Endothelial cell of umbilical vein (primary cell): ENCODE measurements around the gene CDK10. TPM values are rescaled to one million over a fixed set of nuclear protein-coding genes. Genes with fewer than 3 reads are reported as not detected.

Source experiments
- BruUV-seq: library from RNA; stranded (reverse); fragments of 400-500 nt; replicated peaks from 2 replicates; lab custom pipeline; 2021; lab: Mats Ljungman, UMichigan
- CTCF ChIA-PET: fragments of 300-600, 350-600 bp; sonication (Branson Sonifier 250); formaldehyde crosslinking; loops from one replicate; lab custom pipeline; 2021; ENCODE audit warnings: antibody characterized with exemption, inconsistent platforms; lab: Charles Lee
- POLR2A ChIA-PET: fragments of 300-600, 350-600 bp; sonication (Branson Sonifier 250); formaldehyde crosslinking; loops from one replicate; lab custom pipeline; 2021; ENCODE audit warnings: antibody characterized with exemption, inconsistent platforms; lab: Charles Lee
- DNase-seq: peaks from one replicate; pipeline ENCODE4 v3.0.0-alpha.2; 2011; ENCODE audit warnings: low read depth, low spot score
- FAIRE-seq: peaks from 2 replicates; lab custom pipeline; 2011; peaks lifted over from hg19 to GRCh38; lab: Jason Lieb, UNC
- H2AFZ ChIP-seq: 2 replicates; pipeline ENCODE4 v1.6.0; 2012; ENCODE audit warnings: low read depth, low read length, control low read depth, inconsistent platforms
- H3K27ac ChIP-seq: 2 replicates; pipeline ENCODE4 v1.5.1; 2011; ENCODE audit warnings: low read depth, mild to moderate bottlenecking, control low read depth, low read length, moderate library complexity; ENCODE audit not compliant: insufficient read depth
- H3K27me3 ChIP-seq, 2 experiments: 2 replicates each; pipeline versions ENCODE4 v1.6.0 to v1.6.1; 2011; ENCODE audit warnings: low read length in 2 of 2, mixed read lengths in 1 of 2; ENCODE audit not compliant: control insufficient read depth in 2 of 2, insufficient read depth in 2 of 2
- H3K36me3 ChIP-seq, 2 experiments: 2 replicates in 1 of 2; 3 replicates in 1 of 2; pipeline ENCODE4 v1.5.1; 2011; ENCODE audit warnings: low read length in 2 of 2, mild to moderate bottlenecking in 1 of 2, moderate library complexity in 1 of 2; ENCODE audit not compliant: control insufficient read depth in 2 of 2, insufficient read depth in 2 of 2; ENCODE audit errors: extremely low read depth in 1 of 2
- H3K4me1 ChIP-seq: 3 replicates; pipeline ENCODE4 v1.5.1; 2011; ENCODE audit warnings: mild to moderate bottlenecking, low read length; ENCODE audit not compliant: control insufficient read depth, insufficient read depth; ENCODE audit errors: extremely low read depth
- H3K4me2 ChIP-seq: 2 replicates; pipeline ENCODE4 v1.6.1; 2011; ENCODE audit warnings: low read length, control low read depth, mixed read lengths; ENCODE audit not compliant: insufficient read depth
- H3K4me3 ChIP-seq, 3 experiments: fragments of 200-600 bp in 1 of 3; sonication (generic), shearing (Covaris generic) in 1 of 3; replicated peaks in 1 of 3; 2 replicates each; pipeline ENCODE4 v1.5.1; 2011 to 2016; ENCODE audit warnings: control low read depth in 3 of 3, low read length in 3 of 3, mild to moderate bottlenecking in 2 of 3, inconsistent platforms in 1 of 3, low read depth in 1 of 3, moderate library complexity in 1 of 3; ENCODE audit not compliant: insufficient read depth in 1 of 3
- H3K79me2 ChIP-seq: 2 replicates; pipeline ENCODE4 v1.6.0; 2012; ENCODE audit warnings: low read length, inconsistent platforms; ENCODE audit not compliant: control insufficient read depth, insufficient read depth
- H3K9ac ChIP-seq: replicated peaks from 2 replicates; pipeline ENCODE3; 2011; ENCODE audit warnings: low read length, control low read depth; ENCODE audit not compliant: insufficient read depth; ENCODE audit errors: extremely low read depth
- H3K9me1 ChIP-seq: replicated peaks from 3 replicates; pipeline ENCODE4 v1.6.0; 2011; ENCODE audit warnings: mild to moderate bottlenecking, low read length; ENCODE audit not compliant: control insufficient read depth, insufficient read depth; ENCODE audit errors: extremely low read depth
- H3K9me3 ChIP-seq: replicated peaks from 2 replicates; pipeline ENCODE4 v1.5.1; 2012; ENCODE audit warnings: low read length, inconsistent platforms; ENCODE audit not compliant: control insufficient read depth, insufficient read depth
- H4K20me1 ChIP-seq: replicated peaks from 2 replicates; pipeline ENCODE3; 2011; ENCODE audit warnings: mild to moderate bottlenecking, low read length; ENCODE audit not compliant: control insufficient read depth, insufficient read depth; ENCODE audit errors: extremely low read depth
- EZH2 ChIP-seq: IDR thresholded peaks from 2 replicates; pipeline ENCODE4 v1.6.1; 2012; ENCODE audit warnings: borderline replicate concordance, low read depth, mild to moderate bottlenecking, moderate library complexity, low read length, inconsistent platforms; ENCODE audit not compliant: severe bottlenecking
- FOS ChIP-seq: IDR thresholded peaks from 2 replicates; pipeline ENCODE4 v1.6.1; 2011; ENCODE audit warnings: mild to moderate bottlenecking, low read length, moderate library complexity, borderline replicate concordance; ENCODE audit not compliant: insufficient read depth
- GATA2 ChIP-seq: IDR thresholded peaks from 2 replicates; pipeline ENCODE4 v1.7.0; 2011; ENCODE audit warnings: low read depth, mild to moderate bottlenecking, moderate library complexity, mixed read lengths, low read length; ENCODE audit not compliant: insufficient read length, insufficient read depth
- JUN ChIP-seq: IDR thresholded peaks from 2 replicates; pipeline ENCODE4 v1.6.1; 2011; ENCODE audit warnings: borderline replicate concordance, low read depth; ENCODE audit not compliant: insufficient read length, insufficient read depth
- MYC ChIP-seq: IDR thresholded peaks from one replicate; pipeline ENCODE4 v1.6.1; 2011; ENCODE audit warnings: mild to moderate bottlenecking, low read depth, low read length
- POLR2A ChIP-seq: IDR thresholded peaks from 2 replicates; pipeline ENCODE4 v1.6.1; 2012; ENCODE audit warnings: low read depth, mild to moderate bottlenecking, control low read depth, low read length
- POLR2AphosphoS5 ChIP-seq: IDR thresholded peaks from 2 replicates; pipeline ENCODE4 v1.6.1; 2012; ENCODE audit warnings: low read depth, mild to moderate bottlenecking, control low read depth, low read length, moderate library complexity; ENCODE audit not compliant: insufficient read depth
- dilution Hi-C: fragments of 300-500 bp; cut with MboI; formaldehyde crosslinking; loops from one replicate; pipeline ENCODE4 v1.15.0; 2019; ENCODE audit warnings: low sequenced_read_pairs; ENCODE audit not compliant: extremely low pct_ligation_motif_present
- intact Hi-C: fragments of 100-400 bp; cut with micrococcal nuclease; formaldehyde crosslinking; loops from one replicate; pipeline ENCODE4 v1.10.0; 2022
- polyA plus RNA-seq, 4 experiments: library from polyadenylated mRNA; depleted of rRNA in 3 of 4; stranded (reverse) in 3 of 4; unstranded in 1 of 4; fragments of >200 nt; gene quantifications; 2 replicates each; pipeline versions ENCODE4 v1.2.1 to v1.2.3, GENCODE V29; 2011 to 2012; ENCODE audit warnings: missing spikeins in 1 of 4
- total RNA-seq: library from RNA; stranded (reverse); gene quantifications from 2 replicates; pipeline ENCODE4 v1.2.3, GENCODE V29; 2021
- TF ChIP-seq, protein P1 (sequence below): IDR thresholded peaks from 2 replicates; pipeline ENCODE4 v1.6.1; 2011; ENCODE audit not compliant: insufficient read depth, insufficient read length
- TF ChIP-seq, protein P2 (sequence below), 2 donors: IDR thresholded peaks; 1 replicate in 1 of 2; 2 replicates in 1 of 2; pipeline ENCODE4 v1.5.1; 2011; ENCODE audit warnings: low read length in 2 of 2, mild to moderate bottlenecking in 2 of 2, moderate library complexity in 2 of 2, control low read depth in 1 of 2, inconsistent platforms in 1 of 2, low read depth in 1 of 2; ENCODE audit not compliant: insufficient read depth in 1 of 2; ENCODE audit errors: extremely low read depth in 1 of 2

Gene CDK10
- total and polyA plus RNA-seq, 2 donors (not counting 3 experiments of a cell fraction or from before 2014, with no cell fraction given) = 74.5 to 99.9 TPM

DNA sequence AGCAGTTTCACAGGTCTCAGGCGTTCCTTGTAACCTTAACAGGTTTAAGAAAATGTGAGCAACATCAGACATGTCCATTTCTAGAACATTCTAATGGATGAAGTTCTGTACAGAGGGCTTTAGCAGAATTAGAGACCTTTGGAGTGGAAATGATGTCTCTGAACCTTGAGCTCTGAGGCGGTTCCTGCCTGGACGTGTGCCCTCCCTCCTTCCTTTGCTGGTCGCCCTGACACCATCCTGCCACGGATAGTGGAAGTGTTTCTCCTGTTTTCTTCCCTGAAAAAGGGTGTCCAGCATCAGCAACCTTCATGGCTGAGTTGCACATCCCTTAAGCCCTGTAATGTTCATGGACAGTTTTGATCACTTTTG lies 17.7 kb upstream of the CDK10 start:
- Histone ChIP-seq H3K36me3 (no peaks in the 10 kb centered on the region), H3K9me1 (no peaks in the 10 kb centered on the region), H3K27me3 (no peaks in the 10 kb centered on the region), H3K9ac (no peak overlapping the region), H3K27ac (no peak overlapping the region), H3K4me1 (no peaks in the 10 kb centered on the region), H3K4me2 (peak overlapping the region; percentile 27), H4K20me1 (no peaks in the 10 kb centered on the region), H2AFZ (no peak overlapping the region), H3K79me2 (no peaks in the 10 kb centered on the region), H3K9me3 (no peaks in the 10 kb centered on the region), H3K4me3 (no peak overlapping the region)
- no TSS peak for BruUV-seq
- no peak for DNase-seq
- FAIRE-seq = no peak
- ChIA-PET POLR2A (no interaction called here), CTCF (interaction anchor here (1.1 to 1.9 kb wide), 3 partner anchors 10 to 66 kb away, joined by 3 to 4 read pairs (median 4); no protein-coding TSS in a partner anchor)
- dilution Hi-C loops = no loop called here
- intact Hi-C loops = no loop called here
- TF ChIP-seq GATA2 (no peak), FOS (no peak), POLR2AphosphoS5 (no peak), JUN (no peak), EZH2 (no peak), POLR2A (no peak), MYC (no peak)
- TF ChIP-seq, protein P1, sequence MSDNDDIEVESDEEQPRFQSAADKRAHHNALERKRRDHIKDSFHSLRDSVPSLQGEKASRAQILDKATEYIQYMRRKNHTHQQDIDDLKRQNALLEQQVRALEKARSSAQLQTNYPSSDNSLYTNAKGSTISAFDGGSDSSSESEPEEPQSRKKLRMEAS = no peak
- TF ChIP-seq, protein P2, sequence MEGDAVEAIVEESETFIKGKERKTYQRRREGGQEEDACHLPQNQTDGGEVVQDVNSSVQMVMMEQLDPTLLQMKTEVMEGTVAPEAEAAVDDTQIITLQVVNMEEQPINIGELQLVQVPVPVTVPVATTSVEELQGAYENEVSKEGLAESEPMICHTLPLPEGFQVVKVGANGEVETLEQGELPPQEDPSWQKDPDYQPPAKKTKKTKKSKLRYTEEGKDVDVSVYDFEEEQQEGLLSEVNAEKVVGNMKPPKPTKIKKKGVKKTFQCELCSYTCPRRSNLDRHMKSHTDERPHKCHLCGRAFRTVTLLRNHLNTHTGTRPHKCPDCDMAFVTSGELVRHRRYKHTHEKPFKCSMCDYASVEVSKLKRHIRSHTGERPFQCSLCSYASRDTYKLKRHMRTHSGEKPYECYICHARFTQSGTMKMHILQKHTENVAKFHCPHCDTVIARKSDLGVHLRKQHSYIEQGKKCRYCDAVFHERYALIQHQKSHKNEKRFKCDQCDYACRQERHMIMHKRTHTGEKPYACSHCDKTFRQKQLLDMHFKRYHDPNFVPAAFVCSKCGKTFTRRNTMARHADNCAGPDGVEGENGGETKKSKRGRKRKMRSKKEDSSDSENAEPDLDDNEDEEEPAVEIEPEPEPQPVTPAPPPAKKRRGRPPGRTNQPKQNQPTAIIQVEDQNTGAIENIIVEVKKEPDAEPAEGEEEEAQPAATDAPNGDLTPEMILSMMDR (IDR thresholded peaks at IDR 0.05; ENCODE audit: extremely low read depth in 1 of 2, insufficient read depth in 1 of 2, low read depth in 1 of 2, low read length in 2 of 2) = no peak
